Activated T-helper 1 cell treated with anti-CD3 and anti-CD28 coated beads, Interleukin-2, amount 50 U/mL, for 16 hours (primary cell): ENCODE data around the gene SDSL.

Source experiments
- DNase-seq, 2 donors: peaks; one replicate each; pipeline ENCODE4 v3.0.0-alpha.2; 2020; ENCODE audit warnings: low read depth in 1 of 2, low spot score in 1 of 2

SDSL gene

DNA sequence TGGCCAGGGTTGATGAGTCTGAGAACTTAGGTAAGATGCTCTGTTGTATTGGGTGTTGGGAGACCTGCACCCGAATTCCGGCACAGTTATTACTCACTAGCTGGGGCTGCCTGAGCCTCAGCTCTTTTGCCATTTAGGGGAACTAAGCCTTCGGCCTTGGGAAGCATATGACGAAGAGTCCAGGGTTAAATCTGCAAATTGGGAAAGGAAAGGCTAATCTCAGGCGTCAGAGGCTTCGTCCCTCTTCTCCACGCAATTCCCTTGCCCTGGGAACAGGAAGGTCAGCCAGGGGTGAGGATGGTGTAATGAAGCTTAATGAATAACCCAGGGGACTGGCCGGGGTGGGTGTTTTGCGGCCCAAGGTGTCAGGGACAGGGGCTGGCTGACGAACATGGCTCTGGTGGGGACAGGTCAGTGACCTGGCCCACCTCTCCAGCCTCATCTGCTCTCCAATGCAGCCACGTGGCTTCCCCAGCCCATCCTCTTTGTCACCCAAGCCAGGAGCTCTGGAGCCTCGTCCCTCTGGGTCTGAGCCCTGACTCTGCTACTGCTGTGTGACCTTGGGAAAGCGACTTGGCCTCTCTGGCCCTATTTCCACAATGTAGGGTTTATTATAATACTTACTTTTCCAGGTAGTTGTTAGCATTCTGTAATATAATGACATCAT lies 3.8 kb upstream of the SDSL start:
- DNase-seq, result no peak

GRCh38 chr12:113420996-113421595 lies 1.1 kb upstream of the SDSL start:
- DNase-seq, result no peak

GRCh38 chr12:113422886-113423669 lies 898 bp downstream of the SDSL start:
- no peak for DNase-seq

- DNase-seq, result no peak
Observed at GRCh38 chr12:113424456-113424855, 2.3 kb downstream of the SDSL start.

GRCh38 chr12:113424915-113425823 lies 3.0 kb downstream of the SDSL start:
- peak; percentile 19 to 32 for DNase-seq

- DNase-seq, result no peak
Observed at GRCh38 chr12:113425960-113426453, 3.8 kb downstream of the SDSL start.

DNA sequence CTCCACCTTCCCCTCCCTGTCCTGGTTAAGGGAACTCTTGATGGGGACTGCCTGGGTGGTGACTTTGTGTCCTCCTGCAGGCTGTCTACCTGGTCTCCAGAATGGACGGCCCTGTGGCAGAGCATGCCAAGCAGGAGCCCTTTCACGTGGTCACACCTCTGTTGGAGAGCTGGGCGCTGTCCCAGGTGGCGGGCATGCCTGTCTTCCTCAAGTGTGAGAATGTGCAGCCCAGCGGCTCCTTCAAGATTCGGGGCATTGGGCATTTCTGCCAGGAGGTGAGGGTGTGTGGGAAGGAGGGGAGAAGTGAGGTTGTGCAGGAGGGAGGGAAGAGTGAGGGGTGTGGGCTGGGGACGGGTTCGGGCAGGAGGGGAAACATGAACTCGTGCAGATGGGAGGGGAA lies 5.7 kb downstream of the SDSL start:
- no peak for DNase-seq

- DNase-seq, result no peak
Observed at GRCh38 chr12:113428482-113428881, 6.3 kb downstream of the SDSL start.

- DNase-seq, result no peak
Observed at GRCh38 chr12:113432986-113433385, 10.8 kb downstream of the SDSL start.

DNA sequence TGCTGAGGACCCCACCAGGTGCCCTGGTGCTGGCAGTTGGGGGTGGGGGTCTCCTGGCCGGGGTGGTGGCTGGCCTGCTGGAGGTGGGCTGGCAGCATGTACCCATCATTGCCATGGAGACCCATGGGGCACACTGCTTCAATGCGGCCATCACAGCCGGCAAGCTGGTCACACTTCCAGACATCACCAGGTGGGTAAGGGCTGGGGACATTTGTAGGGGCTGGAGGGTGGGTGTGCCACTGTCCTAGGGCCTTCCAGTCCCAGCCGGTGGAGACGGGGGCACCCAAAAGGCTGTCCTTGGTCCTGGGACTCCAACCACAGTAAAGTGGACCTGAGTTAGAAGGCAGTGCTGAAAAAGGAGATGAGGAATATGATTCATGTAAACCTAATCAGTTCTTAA lies 13.2 kb downstream of the SDSL start:
- DNase-seq, result no peak

- no peak for DNase-seq
Observed at GRCh38 chr12:113436586-113436985, 14.4 kb downstream of the SDSL start.

DNA sequence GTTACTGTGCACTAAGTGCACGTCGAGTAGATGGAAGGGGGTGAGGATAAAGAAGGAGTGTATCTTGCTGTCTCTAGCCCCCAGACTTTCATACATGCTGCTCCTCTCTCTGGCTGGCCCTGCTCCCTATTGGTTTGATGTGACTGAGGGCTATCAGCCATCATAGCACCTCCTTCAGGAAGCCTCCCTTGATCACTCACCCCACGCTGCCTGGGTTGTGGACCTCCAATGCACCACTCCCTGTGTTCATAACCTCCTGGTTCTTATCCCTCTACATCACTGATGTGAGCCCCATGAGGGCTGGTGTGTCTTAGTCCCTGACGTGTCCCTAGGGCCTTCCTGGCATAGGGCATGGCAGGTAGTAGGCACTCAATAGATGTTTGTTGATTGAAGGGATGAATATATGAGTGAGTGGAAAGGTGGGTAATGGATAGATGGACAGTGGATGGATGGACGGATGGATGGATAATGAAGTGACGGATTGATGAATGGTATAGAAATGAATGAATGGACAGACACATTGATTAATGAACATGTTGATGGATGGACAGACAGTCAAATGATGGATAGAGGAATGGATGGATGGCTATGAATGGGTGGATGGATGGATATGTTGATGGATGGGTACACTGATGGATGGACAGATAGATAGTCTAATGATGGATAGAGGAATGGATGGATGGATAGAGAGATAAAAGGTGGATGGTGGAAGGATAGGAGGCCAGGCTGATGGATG lies 15.0 kb downstream of the SDSL start:
- no peak for DNase-seq

GRCh38 chr12:113437729-113438100 lies 15.5 kb downstream of the SDSL start:
- no peak for DNase-seq

- no peak for DNase-seq
Observed at GRCh38 chr12:113438523-113439300, 16.5 kb downstream of the SDSL start.

DNA sequence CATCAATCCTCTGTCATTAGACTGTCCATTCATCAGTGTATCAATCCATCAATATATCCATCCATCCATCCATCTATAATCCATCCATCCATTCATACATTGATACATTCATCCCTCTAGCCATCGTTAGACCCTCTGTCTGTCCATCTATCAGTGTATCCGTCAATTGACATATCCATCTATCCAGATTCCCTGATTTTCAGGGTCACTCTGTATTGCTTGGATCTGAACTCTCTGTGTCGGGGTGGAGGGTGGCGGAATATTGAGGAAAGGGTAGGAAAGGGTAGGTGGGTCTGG lies 17.1 kb downstream of the SDSL start:
- DNase-seq, result no peak

DNA sequence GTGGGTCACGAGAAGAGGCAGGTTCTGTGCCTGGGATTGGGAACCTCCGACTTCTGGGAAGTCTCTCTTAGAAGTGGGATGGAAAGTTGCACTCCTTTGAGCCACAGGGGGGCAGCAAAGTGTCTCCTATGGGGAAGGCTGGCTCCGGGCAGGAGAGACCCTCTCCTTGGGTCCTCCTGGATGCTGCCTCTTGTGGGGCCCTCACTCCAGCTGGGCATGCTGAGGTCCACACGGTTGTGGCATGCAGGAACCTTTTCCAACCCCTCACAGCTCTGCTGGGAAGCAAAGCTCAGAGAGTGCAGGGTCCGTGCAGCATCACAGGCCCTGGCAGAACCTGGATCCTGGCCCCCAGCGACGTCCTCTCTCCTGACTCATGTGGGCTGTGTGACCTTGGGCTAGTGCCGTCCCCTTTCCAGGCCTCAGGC lies 17.4 kb downstream of the SDSL start:
- no peak for DNase-seq

GRCh38 chr12:113440336-113440735 lies 18.2 kb downstream of the SDSL start:
- DNase-seq, result no peak

- DNase-seq, result no peak
Observed at GRCh38 chr12:113440947-113441782, 19.0 kb downstream of the SDSL start.

DNA sequence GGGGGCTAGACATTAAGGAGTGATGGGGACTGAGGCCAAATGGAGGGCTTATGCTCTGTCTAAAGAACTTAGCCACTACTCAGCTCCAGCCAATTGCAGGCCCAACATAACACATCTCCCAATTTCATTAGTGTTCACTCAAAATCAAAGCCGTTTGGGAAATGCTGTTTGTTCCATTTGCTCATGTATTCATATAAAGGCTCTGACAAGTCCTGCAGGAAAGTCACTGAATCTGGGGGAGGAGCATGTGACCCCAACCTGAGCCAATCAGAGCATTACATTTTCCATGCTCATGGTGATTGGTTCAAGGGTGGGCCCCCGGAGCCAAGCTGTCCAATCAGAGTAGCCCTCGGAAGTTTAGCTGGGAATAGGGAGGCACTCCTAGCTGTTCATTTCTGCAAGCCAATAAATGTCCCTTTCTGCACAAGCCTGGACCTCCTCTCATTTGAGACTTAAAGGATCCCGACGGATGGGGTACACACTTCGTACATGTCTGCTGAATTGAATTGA lies 20.9 kb downstream of the SDSL start:
- no peak for DNase-seq
